Measurements from ENCODE around the gene TRIM2.

- TF ChIP-seq CTCF (IDR thresholded peaks at IDR 0.05; ENCODE audit: poor library complexity) (peak; percentile 30), EZH2 (IDR thresholded peaks at IDR 0.05; ENCODE audit: borderline replicate concordance) (no peak), EZH2phosphoT487 (IDR thresholded peaks at IDR 0.05; ENCODE audit: low read depth, severe bottlenecking, unreplicated experiment) (no peak)
Measured at GRCh38 chr4:153232768-153233167, 28.5 kb downstream of the TRIM2 start.
